Thoracic aorta (tissue), 2 donors: ENCODE data around the gene FXYD5. TPM values are rescaled to one million over a fixed set of nuclear protein-coding genes. Genes with fewer than 3 reads are reported as not detected.

ENCODE experiments used
- ATAC-seq: fragments of 150-250 bp; one replicate; pipeline ENCODE4 v1.8.0; 2017; ENCODE audit warnings: low read depth; ENCODE audit not compliant: insufficient number of reproducible peaks, low FRiP score
- DNase-seq: peaks from one replicate; pipeline ENCODE4 v3.0.0-alpha.2; 2020; ENCODE audit warnings: low spot score
- H3K27ac ChIP-seq, 2 donors: fragments of 200-600 bp; sonication (generic); 1 replicate in 1 of 2; 2 replicates in 1 of 2; pipeline ENCODE4 v1.5.1; 2016; ENCODE audit warnings: mild to moderate bottlenecking in 2 of 2, moderate library complexity in 2 of 2
- H3K27me3 ChIP-seq: fragments of 200-600 bp; sonication (generic); replicated peaks from 2 replicates; pipeline ENCODE4 v1.6.0; 2016; ENCODE audit warnings: mild to moderate bottlenecking; ENCODE audit not compliant: insufficient read depth
- H3K36me3 ChIP-seq: fragments of 200-600 bp; sonication (generic); one replicate; pipeline ENCODE4 v1.5.1; 2016
- H3K4me1 ChIP-seq, 2 donors: fragments of 200-600 bp; sonication (generic); 1 replicate in 1 of 2; 2 replicates in 1 of 2; pipeline versions ENCODE4 v1.5.1 to v1.6.0; 2016; ENCODE audit warnings: low read depth in 2 of 2, mild to moderate bottlenecking in 1 of 2; ENCODE audit not compliant: control insufficient read depth in 1 of 2
- H3K4me3 ChIP-seq: fragments of 200-600 bp; sonication (generic); 2 replicates; pipeline ENCODE4 v1.5.1; 2016; ENCODE audit warnings: mild to moderate bottlenecking
- H3K9me3 ChIP-seq: fragments of 200-600 bp; sonication (generic); 2 replicates; pipeline ENCODE4 v1.5.1; 2016
- CTCF ChIP-seq: fragments of 200-600 bp; sonication (generic); IDR thresholded peaks from one replicate; pipeline ENCODE4 v1.5.1; 2019; ENCODE audit warnings: antibody characterized with exemption
- total RNA-seq, 2 donors: library from RNA; depleted of rRNA; stranded (reverse); fragments of >200 nt; gene quantifications; one replicate each; pipeline versions ENCODE4 v1.1.0 to v1.2.3, GENCODE V29; 2016

Gene FXYD5
- total RNA-seq, 2 donors from 2014 or later, result 65.0 to 106 TPM

- Histone ChIP-seq H3K27ac (no peak overlapping the region), H3K27me3 (no peaks in the 10 kb centered on the region), H3K36me3 (peaks cover 13% of the 10 kb centered on the region), H3K9me3 (peaks cover 9% of the 10 kb centered on the region), H3K4me1 (no peaks in the 10 kb centered on the region), H3K4me3 (no peak overlapping the region)
- TF ChIP-seq CTCF, result no peak
- no peak for DNase-seq
- ATAC-seq, result no peak
Observed at GRCh38 chr19:35170359-35171061, 16.0 kb downstream of the FXYD5 start.

DNA sequence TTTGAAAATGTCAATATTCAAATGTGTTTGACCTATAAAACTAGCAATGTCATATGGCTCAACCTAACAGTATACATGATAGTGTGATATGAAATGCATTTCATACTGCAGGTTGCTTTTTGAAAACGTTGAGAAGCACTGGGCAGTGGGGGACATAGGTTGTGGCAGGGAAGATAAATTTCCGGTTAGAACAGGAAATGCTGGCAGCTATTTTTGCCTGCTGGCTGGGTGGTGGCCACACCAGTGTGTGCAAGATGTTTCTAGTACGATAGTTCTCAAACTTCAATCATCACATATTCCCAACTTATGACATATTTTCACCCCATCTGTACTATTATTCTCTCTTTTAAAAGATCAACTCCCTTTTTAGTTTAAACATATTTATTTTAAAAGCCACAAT is 17.2 kb downstream of the FXYD5 start:
- DNase-seq (no peak), ATAC-seq (no peak)
- Histone ChIP-seq H3K9me3 (no peaks in the 10 kb centered on the region), H3K4me3 (no peak overlapping the region), H3K27ac (no peak overlapping the region), H3K4me1 (no peaks in the 10 kb centered on the region), H3K36me3 (peaks cover 4% of the 10 kb centered on the region), H3K27me3 (no peaks in the 10 kb centered on the region)
- no peak for TF ChIP-seq CTCF

- Histone ChIP-seq H3K36me3 (peaks cover 1% of the 10 kb centered on the region), H3K9me3 (no peaks in the 10 kb centered on the region), H3K27me3 (no peaks in the 10 kb centered on the region), H3K4me3 (no peak overlapping the region), H3K4me1 (no peaks in the 10 kb centered on the region), H3K27ac (no peak overlapping the region)
- ATAC-seq (no peak), DNase-seq (no peak)
- TF ChIP-seq CTCF, result no peak
Observed at GRCh38 chr19:35174226-35174625, 19.7 kb downstream of the FXYD5 start.

DNA sequence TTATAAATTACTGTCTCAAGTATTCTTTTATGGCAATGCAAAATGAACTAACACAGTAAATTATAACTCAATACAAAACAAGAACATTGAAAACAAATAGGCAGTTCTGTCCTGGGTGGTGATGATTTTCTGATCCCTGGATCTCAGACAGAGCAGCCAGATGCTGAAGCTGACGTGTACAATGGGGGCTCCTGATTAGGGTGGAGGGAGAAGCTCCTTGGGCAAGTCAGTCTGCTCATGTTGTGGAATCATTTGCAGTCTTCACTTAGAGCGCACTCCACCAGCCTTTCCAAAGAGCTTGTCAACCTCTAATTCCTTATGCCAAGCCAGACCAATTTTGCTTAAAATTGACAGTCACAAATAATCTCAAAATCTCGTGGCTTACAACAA is 21.6 kb downstream of the FXYD5 start:
- H3K27me3 ChIP-seq, result no peaks in the 10 kb centered on the region
- H3K36me3 ChIP-seq, result no peaks in the 10 kb centered on the region
- H3K4me1 ChIP-seq, result no peaks in the 10 kb centered on the region
- no peaks in the 10 kb centered on the region for H3K9me3 ChIP-seq
- ATAC-seq, result no peak
- H3K4me3 ChIP-seq, result no peak overlapping the region
- TF ChIP-seq CTCF, result no peak
- DNase-seq, result no peak
- H3K27ac ChIP-seq, result no peak overlapping the region

GRCh38 chr19:35177377-35178274 is 23.1 kb downstream of the FXYD5 start:
- Histone ChIP-seq H3K4me3 (no peak overlapping the region), H3K27me3 (no peaks in the 10 kb centered on the region), H3K27ac (no peak overlapping the region), H3K4me1 (no peaks in the 10 kb centered on the region), H3K9me3 (no peaks in the 10 kb centered on the region), H3K36me3 (no peaks in the 10 kb centered on the region)
- TF ChIP-seq CTCF, result no peak
- DNase-seq, result no peak
- ATAC-seq, result no peak
